ENCODE results near the gene LEMD1.

DNA sequence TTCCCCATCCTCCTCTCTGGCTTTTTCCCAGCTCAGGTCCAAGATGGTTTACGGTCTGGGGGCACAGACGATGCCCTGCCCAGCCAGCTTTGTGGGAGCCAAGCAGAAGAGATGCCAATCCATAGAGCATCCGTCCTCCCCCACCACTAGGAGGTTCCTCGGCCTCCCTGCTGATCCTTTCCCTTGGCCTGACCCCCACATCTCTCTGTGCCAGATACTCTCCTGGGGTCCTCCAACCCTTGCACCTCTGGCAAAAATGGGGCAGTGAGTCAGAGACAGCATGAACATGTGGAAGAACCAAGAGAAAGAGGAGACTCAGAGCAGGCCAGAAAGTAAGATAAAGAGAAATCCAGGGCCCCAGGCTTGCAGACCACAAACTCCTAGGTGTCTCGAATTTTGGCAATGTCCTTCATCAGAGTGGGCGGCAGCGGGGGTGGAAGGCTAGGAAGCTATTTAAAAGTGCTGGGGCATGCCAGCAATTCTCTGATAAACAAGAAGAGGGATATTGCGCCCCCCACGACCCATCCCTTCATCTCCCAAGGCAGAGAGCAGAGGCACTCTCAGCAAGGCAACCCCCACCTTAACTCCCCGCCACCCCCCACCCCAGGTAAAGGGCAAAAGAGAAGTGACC, 22.6 kb upstream of the LEMD1 start:
- TF ChIP-seq, protein P1, sequence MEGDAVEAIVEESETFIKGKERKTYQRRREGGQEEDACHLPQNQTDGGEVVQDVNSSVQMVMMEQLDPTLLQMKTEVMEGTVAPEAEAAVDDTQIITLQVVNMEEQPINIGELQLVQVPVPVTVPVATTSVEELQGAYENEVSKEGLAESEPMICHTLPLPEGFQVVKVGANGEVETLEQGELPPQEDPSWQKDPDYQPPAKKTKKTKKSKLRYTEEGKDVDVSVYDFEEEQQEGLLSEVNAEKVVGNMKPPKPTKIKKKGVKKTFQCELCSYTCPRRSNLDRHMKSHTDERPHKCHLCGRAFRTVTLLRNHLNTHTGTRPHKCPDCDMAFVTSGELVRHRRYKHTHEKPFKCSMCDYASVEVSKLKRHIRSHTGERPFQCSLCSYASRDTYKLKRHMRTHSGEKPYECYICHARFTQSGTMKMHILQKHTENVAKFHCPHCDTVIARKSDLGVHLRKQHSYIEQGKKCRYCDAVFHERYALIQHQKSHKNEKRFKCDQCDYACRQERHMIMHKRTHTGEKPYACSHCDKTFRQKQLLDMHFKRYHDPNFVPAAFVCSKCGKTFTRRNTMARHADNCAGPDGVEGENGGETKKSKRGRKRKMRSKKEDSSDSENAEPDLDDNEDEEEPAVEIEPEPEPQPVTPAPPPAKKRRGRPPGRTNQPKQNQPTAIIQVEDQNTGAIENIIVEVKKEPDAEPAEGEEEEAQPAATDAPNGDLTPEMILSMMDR (IDR thresholded peaks at IDR 0.05): no peak
- no peak for TF ChIP-seq POLR2A (IDR thresholded peaks at IDR 0.05)
